ENCODE measurements around the gene SLC4A1AP.
"Not testable (repeated sequence)": the region's sequence is repeated elsewhere in the genome, so short reads cannot be mapped to it uniquely, and the experiment has no call there.

Gene SLC4A1AP

DNA sequence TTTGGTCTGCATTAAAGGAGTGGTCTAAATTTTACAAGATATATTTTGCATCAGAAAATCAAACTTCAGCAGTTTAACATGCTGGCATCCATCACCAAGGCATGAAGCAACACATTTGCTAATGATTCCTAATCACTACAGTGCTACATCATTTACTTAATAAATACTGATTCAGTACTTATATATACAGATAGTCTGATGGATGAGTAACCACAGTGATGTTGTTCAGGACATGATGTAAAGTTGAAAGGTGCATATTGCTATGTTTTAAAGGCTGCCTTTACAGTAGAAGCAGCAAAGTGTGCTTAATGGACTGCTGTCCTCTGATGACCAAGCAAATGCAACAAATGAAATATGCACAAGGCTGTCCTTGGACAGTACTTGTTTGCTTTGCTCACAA is 11.3 kb upstream of the SLC4A1AP start:
- DNase-seq: no peak

GRCh38 chr2:27652790-27653189 is 10.9 kb upstream of the SLC4A1AP start:
- no peak for DNase-seq

DNA sequence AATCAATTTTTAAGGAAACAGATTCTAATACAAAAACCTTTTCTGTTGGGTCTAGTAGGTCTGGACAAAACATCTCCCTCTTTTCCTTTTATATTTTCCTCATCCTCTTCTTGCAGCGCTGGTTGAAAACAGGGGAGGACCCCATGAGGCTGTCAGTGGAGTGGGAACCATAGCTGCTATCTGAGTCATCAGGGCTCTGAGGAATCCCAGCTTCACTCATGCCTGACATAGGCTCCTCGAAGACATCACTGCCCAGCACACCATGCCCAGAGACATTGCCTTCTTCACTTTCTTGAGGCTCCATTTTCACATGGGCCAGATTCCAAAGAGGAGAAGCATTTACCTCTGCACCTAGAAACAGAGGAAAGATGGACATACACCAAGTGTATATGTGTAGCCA is 10.3 kb upstream of the SLC4A1AP start:
- DNase-seq: no peak

DNA sequence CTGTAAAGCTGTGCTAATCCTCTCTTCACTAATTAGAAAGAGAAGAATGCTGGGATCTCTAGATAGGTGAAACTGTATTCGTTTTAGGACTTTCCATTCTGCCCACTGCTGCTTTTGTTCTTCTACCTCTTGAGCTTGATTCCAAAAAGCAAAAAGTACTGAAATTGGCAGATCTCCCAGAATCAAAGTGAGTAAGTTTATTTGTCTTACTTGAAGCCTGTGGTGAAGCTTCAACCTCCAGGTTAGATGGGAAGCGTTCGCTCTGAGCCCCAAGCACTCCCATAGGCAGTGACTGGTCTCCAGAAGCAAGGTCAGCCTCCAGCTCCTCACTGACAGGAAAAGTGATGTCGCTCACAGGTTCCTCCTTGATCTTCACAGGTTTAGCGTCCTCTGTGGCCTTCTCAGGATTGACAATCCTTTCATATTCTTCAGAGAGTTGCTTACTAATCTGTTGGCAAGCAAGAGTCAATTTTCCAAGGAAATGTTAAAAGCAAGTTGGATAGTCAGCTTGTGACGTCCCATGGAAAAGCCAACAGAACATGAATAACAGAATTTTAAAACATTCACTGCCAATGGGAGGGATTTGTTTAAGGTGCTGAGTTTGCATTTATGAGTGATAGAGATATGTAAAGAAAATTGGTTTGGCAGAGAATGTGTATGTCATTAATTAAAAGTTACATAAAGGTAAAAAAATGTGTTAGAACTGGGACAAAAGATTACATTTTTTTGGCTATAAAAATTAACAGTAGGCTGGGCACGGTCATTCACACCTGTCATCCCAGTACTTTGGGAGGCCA is 8.3 kb upstream of the SLC4A1AP start:
- DNase-seq: no peak

DNA sequence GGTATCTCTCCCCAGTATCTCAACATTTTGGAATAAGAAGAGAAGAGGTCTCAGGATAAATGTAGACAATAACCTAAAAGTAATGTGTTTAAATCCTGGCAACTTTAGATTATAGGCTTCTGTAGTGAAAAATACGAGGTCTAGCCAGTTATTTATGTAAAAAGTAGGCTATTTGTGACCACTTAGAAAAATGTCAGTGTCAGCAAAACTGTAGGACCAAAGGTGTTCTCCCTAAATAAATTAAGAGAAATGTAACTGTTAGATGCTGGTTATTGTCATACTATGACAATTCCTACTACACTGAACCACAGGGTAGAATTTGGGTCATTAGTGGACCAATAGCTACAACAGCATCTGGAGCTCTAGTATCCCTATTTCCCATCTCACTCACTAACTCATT is 2.3 kb upstream of the SLC4A1AP start:
- DNase-seq: no peak

DNA sequence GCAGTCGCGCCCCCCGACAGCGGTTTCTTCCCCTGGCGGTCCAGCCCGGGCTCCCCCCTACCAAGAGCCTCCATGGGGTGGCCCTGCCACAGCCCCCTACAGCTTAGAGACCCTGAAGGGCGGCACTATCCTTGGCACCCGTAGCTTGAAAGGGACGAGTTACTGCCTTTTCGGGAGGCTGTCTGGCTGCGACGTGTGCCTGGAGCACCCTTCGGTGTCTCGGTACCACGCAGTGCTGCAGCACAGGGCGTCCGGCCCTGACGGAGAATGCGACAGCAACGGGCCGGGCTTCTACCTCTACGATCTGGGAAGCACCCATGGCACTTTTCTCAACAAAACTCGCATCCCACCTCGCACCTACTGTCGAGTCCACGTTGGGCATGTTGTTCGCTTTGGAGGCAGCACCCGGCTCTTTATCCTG is 475 bp downstream of the SLC4A1AP start:
- DNase-seq: no peak

GRCh38 chr2:27664622-27665363 is 1.1 kb downstream of the SLC4A1AP start:
- peak; percentile 11 for DNase-seq

- DNase-seq: no peak
Observed at GRCh38 chr2:27667446-27667845, 3.8 kb downstream of the SLC4A1AP start.

DNA sequence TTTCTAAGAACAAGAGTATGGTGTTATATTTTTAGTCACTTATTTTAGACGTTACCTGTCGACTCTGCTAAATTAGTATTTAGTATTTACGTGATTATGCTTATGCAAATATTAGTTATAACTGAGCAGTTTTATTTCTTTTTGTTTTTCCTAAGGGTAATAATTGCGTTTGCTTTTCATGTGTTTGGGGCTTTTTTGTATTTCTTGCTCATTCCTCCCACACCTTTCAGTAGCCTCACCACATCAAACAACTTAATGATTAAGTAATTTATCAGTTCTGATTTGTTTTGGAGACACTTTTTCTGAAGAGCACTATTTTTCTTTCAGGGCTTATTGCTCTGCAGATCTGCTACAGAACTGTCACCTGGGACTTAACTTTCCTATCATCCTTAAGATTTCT is 7.5 kb downstream of the SLC4A1AP start:
- DNase-seq: no peak

- no peak for DNase-seq
Observed at GRCh38 chr2:27672723-27673486, 9.2 kb downstream of the SLC4A1AP start.

GRCh38 chr2:27680571-27680970 is 16.9 kb downstream of the SLC4A1AP start:
- no peak for DNase-seq

- DNase-seq: no peak
Observed at GRCh38 chr2:27681841-27682240, 18.2 kb downstream of the SLC4A1AP start.

DNA sequence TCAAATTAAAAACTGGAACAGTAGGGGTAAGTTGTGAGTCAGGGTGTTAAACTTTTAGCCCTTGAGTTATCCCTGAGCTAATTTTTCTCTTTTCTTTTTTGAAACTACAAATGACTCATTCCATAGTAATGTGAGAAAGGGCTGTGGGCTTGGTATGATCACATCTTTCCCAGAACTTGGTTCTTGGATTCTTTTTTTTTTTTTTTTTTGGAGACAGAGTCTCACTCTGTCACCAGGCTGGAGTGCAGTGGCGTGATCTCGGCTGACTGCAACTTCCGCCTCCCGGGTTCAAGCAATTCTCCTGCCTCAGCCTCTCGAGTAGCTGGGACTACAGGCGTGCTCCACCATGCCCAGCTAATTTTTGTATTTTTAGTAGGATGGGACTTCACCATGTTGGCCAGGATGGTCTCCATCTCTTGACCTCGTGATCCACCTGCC is 18.7 kb downstream of the SLC4A1AP start:
- not testable (repeated sequence) for DNase-seq

DNA sequence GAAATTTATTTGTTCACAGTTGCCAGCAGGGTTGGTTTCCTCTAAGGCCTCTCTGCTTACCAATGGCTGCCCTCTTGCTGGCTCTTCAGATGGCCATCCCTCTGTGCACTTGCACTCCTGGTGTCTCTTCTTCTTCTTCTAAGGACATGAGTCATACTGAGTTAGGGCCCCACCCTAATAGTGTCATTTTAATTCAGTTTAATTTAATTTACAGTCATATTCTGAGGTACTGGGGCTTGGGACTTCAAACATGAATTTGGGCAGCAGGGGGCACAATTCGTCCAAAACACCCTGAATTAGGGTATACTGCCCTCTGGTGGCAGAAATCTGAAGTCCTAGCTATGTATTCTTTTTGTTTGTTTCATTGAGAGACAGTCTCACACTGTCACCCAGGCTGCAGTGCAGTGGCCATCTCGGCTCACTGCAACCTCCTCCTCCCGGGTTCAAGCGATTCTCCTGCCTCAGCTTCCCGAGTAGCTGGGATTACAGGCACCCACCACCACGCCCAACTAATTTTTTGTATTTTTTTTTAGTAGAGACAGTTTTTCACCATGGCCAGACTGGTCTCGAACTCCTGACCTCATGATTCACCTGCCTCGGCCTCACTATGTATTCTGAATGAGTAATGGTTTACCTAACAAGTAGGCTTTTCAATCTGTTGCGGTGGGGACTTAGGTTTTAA is 19.8 kb downstream of the SLC4A1AP start:
- peak; percentile 97 for DNase-seq

- DNase-seq: not testable (repeated sequence)
Observed at GRCh38 chr2:27685006-27685405, 21.3 kb downstream of the SLC4A1AP start.

- DNase-seq: no peak
Observed at GRCh38 chr2:27685577-27685976, 21.9 kb downstream of the SLC4A1AP start.

DNA sequence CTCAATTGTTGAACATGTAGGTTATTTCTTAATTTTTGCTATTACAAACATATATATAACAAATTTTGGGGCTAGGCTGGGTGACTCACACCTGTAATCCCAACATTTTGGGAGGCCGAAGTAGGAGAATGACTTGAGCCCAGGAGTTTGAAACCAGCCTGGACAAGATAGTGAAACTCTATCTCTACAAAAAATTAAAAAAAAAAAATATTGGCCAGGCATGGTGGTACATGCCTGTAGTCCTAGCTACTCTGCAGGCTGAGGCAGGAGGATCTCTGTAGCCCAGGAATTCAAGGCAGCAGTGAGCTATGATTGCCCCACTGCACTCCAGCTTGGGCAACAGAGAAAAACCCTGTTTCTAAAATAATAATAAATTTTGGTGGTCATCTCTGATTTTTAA is 23.5 kb downstream of the SLC4A1AP start:
- no peak for DNase-seq

- DNase-seq: no peak
Observed at GRCh38 chr2:27689424-27689823, 25.7 kb downstream of the SLC4A1AP start.

DNA sequence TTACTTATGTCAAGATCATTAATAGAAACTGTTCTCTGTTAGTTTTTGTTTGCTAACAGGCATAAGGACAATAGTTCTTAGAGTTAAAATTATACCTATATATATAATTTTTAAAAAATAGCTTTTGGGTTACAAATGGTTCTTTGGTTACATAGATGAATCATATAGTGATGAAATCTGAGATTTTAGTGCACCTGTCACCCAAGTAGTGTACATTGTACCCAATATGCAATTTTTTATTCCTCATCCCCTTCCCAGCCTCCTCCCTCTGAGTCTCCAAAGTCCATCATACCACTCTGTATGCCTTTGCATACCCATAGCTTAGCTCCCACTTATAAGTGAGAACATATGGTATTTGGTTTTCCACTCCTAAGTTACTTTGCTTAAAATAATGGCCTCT is 26.4 kb downstream of the SLC4A1AP start:
- no peak for DNase-seq

- DNase-seq: no peak
Observed at GRCh38 chr2:27697660-27698059, 34.0 kb downstream of the SLC4A1AP start.

DNA sequence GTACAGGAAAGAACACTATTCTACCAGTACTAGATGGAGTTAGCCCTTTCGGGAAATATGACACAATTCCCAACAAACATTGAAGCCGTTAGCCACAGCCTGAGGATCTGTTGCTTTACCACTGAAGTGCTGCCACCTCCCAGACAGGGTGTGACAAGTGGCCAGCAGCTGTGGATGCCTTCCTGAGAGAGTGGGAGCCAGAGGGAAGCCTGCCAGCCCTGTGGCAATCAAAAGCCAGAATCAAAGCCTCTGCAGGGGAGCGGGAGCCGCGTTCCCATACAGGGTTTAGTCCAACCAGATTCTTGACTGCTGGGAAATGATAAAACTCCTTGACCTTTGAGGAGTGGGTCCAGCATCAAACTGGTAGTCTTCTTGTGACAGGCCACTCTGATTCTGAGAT is 38.0 kb downstream of the SLC4A1AP start:
- DNase-seq: no peak

- no peak for DNase-seq
Observed at GRCh38 chr2:27702302-27702701, 38.6 kb downstream of the SLC4A1AP start.
